Urinary bladder (tissue), 4 donors: ENCODE measurements around the gene ARID5B. TPM values are rescaled to one million over a fixed set of nuclear protein-coding genes. Genes with fewer than 3 reads are reported as not detected.
"Not testable (repeated sequence)": the region's sequence is repeated elsewhere in the genome, so short reads cannot be mapped to it uniquely, and the experiment has no call there.

Experiments used
- DNase-seq: peaks from one replicate; pipeline ENCODE4 v3.0.0-alpha.2; 2015; ENCODE audit errors: extremely low spot score
- H3K27ac ChIP-seq: one replicate; pipeline ENCODE4 v1.5.1; 2013; ENCODE audit warnings: low read depth, mild to moderate bottlenecking, moderate library complexity
- H3K36me3 ChIP-seq: one replicate; pipeline ENCODE4 v1.6.1; 2013; ENCODE audit warnings: mild to moderate bottlenecking, moderate library complexity; ENCODE audit not compliant: insufficient read depth
- H3K4me1 ChIP-seq: one replicate; pipeline ENCODE4 v1.6.1; 2013; ENCODE audit warnings: mild to moderate bottlenecking, moderate library complexity; ENCODE audit not compliant: insufficient read depth
- H3K4me3 ChIP-seq: one replicate; pipeline ENCODE4 v1.5.1; 2013; ENCODE audit warnings: low read depth, low read length
- WGBS: extraction: QIAGEN DNeasy Blood & Tissue Kit; methylation state at CpG from one replicate; pipeline ENCODE4 v1.1.7; 2013; 5-methylcytosine and 5-hydroxymethylcytosine counted together
- polyA plus RNA-seq: library from polyadenylated mRNA; stranded (reverse); fragments of 200-250 nt; gene quantifications from one replicate; pipeline ENCODE4 v1.2.3, GENCODE V29; 2013
- total RNA-seq: library from RNA; depleted of rRNA; stranded (reverse); fragments of >200 nt; gene quantifications from one replicate; pipeline ENCODE4 v1.2.3, GENCODE V29; 2014
- donor health status: healthy with polysubstance abuse.
- donor health status: healthy.

ARID5B gene
- total and polyA plus RNA-seq, 2 donors: 23.5 to 52.5 TPM

DNA sequence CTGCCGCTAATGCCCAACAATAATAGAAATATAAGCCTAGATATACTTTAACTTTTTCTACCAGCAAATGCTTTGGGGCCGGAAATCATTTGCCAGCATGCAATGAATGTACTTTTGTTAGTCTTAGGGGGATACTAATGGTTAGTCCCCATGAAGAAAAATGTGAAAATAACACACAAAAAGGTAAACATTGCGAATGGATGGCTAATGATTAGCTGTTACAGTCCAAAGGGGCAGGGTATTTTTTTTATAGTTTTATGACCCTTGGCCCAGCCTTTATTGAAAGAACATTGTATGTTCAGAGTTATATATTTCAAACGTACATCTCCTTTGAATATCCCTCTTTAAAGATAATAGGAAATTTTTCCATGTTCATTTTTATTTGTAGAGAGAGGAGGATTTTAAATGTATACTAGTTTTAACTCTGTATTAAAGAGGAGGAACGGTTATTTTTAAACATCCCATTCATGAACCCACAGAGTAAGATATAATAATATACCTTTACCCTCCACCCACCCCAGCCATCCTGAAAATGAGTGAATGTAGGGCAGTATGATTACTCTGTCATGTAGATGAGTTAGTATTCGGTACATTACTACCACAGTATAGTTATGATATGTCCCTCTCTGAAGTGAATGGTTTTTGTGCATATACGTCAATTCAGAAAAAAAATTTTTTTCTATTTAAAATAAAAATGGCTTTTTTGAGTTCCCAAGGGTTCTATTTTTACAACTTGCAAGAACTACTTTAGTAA lies 63.6 kb downstream of the ARID5B start:
- Histone ChIP-seq H3K27ac (no peak overlapping the region), H3K4me3 (no peak overlapping the region)

GRCh38 chr10:61965703-61966395 lies 64.3 kb downstream of the ARID5B start:
- Histone ChIP-seq H3K27ac (no peak overlapping the region), H3K36me3 (no peaks in the 10 kb centered on the region), H3K4me1 (peaks cover 2% of the 10 kb centered on the region), H3K4me3 (no peak overlapping the region)
- 58% methylated on average over 3 of the region's 3 CpGs for WGBS
- no peak for DNase-seq

More for the DNA sequence above, 63.6 kb downstream of the ARID5B start:
- no peak for DNase-seq
- no peaks in the 10 kb centered on the region for H3K36me3 ChIP-seq
- 75% methylated on average over 7 of the region's 7 CpGs for WGBS
- H3K4me1 ChIP-seq: peaks cover under 1% of the 10 kb centered on the region

GRCh38 chr10:61967298-61967697 lies 65.8 kb downstream of the ARID5B start:
- H3K27ac ChIP-seq: no peak overlapping the region
- H3K36me3 ChIP-seq: no peaks in the 10 kb centered on the region
- H3K4me1 ChIP-seq: peaks cover 2% of the 10 kb centered on the region
- 93% methylated on average over 4 of the region's 4 CpGs for WGBS
- no peak for DNase-seq
- no peak overlapping the region for H3K4me3 ChIP-seq

DNA sequence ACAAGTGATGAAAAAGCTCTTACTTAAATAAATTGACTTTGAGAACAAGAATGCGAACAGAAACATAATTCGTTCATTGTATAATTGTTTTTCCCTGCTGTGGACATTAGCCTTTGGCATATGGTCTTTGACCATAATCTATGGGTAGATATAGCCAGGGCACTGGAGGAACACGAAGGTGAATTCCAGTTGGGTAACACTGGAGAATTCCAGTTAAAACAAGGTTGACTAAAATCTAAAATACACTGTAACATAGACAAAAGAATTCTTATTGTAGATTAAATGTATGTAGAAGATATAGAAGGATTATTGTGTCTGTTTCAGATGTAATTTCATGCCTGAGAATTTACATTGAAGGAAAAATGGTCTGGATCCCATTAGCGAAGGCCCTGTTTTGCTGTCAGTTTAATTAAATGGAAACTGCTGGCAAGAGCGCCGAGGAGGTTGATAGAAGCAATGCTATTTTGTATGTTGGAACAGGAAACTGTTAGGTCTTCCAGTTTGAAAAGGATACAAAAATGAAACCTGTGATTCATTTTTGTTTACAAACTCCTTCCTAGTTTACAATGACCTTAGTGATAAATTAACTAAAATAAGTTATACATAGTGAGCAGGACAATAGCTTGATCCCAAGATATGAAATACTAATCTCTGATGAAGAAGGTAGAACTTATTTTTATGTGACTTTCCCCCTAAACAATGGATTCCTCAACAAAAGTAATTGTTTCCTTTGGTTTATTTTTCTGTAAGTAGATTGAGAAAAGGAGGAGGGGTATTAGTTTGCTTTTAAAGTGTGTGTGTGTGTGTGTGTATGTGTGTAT lies 68.9 kb downstream of the ARID5B start:
- H3K4me1 ChIP-seq: peaks cover 2% of the 10 kb centered on the region
- H3K36me3 ChIP-seq: no peaks in the 10 kb centered on the region
- no peak overlapping the region for H3K4me3 ChIP-seq
- 57% methylated on average over 6 of the region's 6 CpGs for WGBS
- no peak overlapping the region for H3K27ac ChIP-seq
- DNase-seq: no peak

- no peak overlapping the region for H3K4me3 ChIP-seq
- peaks cover 2% of the 10 kb centered on the region for H3K4me1 ChIP-seq
Measured at GRCh38 chr10:61971003-61971325, 69.5 kb downstream of the ARID5B start.

GRCh38 chr10:61973169-61973568 lies 71.7 kb downstream of the ARID5B start:
- no peak overlapping the region for H3K4me3 ChIP-seq
- H3K36me3 ChIP-seq: no peaks in the 10 kb centered on the region
- H3K27ac ChIP-seq: peak overlapping the region; percentile 73
- H3K4me1 ChIP-seq: peaks cover 2% of the 10 kb centered on the region
- WGBS: 78% methylated on average over 2 of the region's 2 CpGs
- DNase-seq: no peak

More at GRCh38 chr10:61971003-61971325, 69.5 kb downstream of the ARID5B start:
- no peak for DNase-seq
- H3K36me3 ChIP-seq: no peaks in the 10 kb centered on the region
- no peak overlapping the region for H3K27ac ChIP-seq

DNA sequence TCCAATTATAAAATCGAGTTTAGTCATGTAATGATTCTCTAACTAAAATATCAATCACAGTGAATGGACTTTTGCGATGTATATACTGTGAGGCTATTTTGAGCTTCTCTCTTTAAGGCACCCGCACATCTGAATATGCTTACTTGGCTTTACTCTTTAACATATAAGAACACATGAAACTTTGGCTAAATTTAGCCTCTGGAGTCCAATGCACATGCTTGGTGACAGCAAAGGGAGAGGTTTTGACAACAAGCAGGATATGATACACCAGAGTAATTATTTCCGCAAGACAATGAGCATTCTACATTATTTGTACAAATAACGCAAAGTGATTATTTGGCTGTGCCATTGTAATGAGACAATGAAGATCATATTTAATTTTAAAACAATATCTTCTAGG lies 72.4 kb downstream of the ARID5B start:
- no peak overlapping the region for H3K4me3 ChIP-seq
- WGBS: 49% methylated on average over 5 of the region's 5 CpGs
- H3K36me3 ChIP-seq: no peaks in the 10 kb centered on the region
- no peak for DNase-seq
- peaks cover 2% of the 10 kb centered on the region for H3K4me1 ChIP-seq
- H3K27ac ChIP-seq: no peak overlapping the region

DNA sequence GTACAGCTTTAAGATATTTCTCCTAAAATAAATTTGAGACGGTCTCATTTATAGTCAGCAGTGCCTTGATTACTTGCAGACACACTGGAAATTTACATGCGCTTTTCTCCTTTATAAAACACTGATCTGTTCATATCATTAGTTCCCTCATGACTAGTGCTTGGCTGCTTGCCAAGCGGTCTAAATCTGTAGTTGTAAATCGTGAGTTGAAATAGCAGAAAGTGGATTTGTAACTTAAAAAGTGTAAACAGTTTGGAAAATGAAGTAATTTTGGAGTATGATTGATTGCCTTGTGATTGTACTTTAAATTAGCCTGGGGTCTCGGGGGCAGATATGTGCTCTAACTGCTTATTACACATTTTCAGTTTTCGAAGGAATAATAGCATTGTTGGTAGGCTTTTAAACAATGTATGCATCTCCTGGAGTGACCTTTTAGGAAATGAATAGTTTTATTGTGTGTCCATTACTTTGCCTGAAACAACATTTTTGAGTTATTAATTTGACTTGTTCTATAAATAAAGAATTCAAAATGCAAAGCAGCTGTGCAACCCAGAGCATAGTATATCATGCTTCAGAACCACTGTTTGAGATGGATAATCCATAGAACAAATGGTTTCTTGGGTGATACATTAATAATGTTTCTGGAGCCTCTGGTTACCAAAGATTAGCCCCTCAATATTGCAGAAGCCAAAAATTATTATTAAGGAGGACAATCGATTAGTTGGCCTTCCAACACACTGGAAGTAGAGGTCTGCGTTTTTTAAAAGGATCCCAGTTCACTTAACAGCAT lies 73.3 kb downstream of the ARID5B start:
- H3K4me3 ChIP-seq: no peak overlapping the region
- H3K4me1 ChIP-seq: peaks cover 2% of the 10 kb centered on the region
- no peaks in the 10 kb centered on the region for H3K36me3 ChIP-seq
- WGBS: 15% methylated on average over 8 of the region's 8 CpGs
- DNase-seq: peak; percentile 83
- no peak overlapping the region for H3K27ac ChIP-seq

DNA sequence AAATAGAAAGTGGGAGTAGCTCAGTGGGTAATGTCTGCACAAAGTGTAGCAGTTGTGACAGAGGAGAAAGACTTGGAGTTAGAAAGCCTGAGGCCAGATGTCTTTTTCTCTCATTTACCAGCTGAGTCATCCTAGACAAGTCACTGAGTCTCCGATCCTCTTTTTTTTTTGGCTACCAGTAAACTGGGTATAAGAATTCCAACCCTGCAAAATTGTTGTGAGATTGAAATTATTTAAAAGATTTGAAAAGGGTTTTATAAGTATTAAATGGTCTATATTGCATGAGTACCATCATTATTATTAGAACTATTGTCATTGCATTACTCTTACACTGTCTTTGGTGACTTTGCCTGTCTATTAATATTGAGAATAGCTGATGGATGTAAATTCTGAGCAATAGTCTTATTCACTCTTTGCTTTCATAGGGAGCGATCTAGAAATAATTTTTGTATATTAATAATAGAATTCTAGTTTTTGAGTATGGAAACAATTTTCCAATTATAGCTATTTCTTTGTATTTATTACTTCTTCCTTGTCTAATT lies 74.0 kb downstream of the ARID5B start:
- WGBS: 59% methylated on average over 2 of the region's 2 CpGs
- Histone ChIP-seq H3K27ac (no peak overlapping the region), H3K4me1 (no peaks in the 10 kb centered on the region), H3K36me3 (no peaks in the 10 kb centered on the region), H3K4me3 (no peak overlapping the region)
- DNase-seq: no peak

GRCh38 chr10:61976951-61977721 lies 75.6 kb downstream of the ARID5B start:
- not testable (repeated sequence) for DNase-seq, H3K4me1 ChIP-seq, H3K36me3 ChIP-seq, H3K4me3 ChIP-seq, H3K27ac ChIP-seq
- 95% methylated on average over 3 of the region's 3 CpGs for WGBS

GRCh38 chr10:61978965-61979364 lies 77.5 kb downstream of the ARID5B start:
- no peak overlapping the region for H3K27ac ChIP-seq
- H3K4me3 ChIP-seq: no peak overlapping the region
- WGBS: 78% methylated on average over 5 of the region's 5 CpGs
- DNase-seq: no peak
- H3K36me3 ChIP-seq: no peaks in the 10 kb centered on the region
- no peaks in the 10 kb centered on the region for H3K4me1 ChIP-seq

- 36% methylated on average over 1 of the region's 1 CpG for WGBS
- Histone ChIP-seq H3K4me1 (no peaks in the 10 kb centered on the region), H3K36me3 (peaks cover 2% of the 10 kb centered on the region), H3K4me3 (no peak overlapping the region), H3K27ac (no peak overlapping the region)
- DNase-seq: no peak
Measured at GRCh38 chr10:61981460-61981859, 80.0 kb downstream of the ARID5B start.
